A673 (cell line): Measurements from ENCODE around the gene ACACA. TPM values are rescaled to one million over a fixed set of nuclear protein-coding genes. Genes with fewer than 3 reads are reported as not detected.

Source experiments
- BruUV-seq: library from RNA; stranded (reverse); fragments of 400-500 nt; replicated peaks from 2 replicates; lab custom pipeline; 2021; lab: Mats Ljungman, UMichigan
- CTCF ChIA-PET: fragments of 300-600 bp; sonication (Branson Sonifier 250); formaldehyde crosslinking; loops from one replicate; lab custom pipeline; 2022; ENCODE audit warnings: antibody characterized with exemption; lab: Charles Lee
- POLR2A ChIA-PET: fragments of 300-600 bp; sonication (Branson Sonifier 250); formaldehyde crosslinking; loops from one replicate; lab custom pipeline; 2022; ENCODE audit warnings: antibody characterized with exemption; ENCODE audit not compliant: low non-redundant PET; lab: Charles Lee
- DNase-seq: peaks from one replicate; pipeline ENCODE4 v3.0.0-alpha.2; 2015; ENCODE audit warnings: low spot score
- H3K27ac ChIP-seq: fragments of 200-600 bp; sonication (generic); 2 replicates; pipeline ENCODE4 v1.5.1; 2016; ENCODE audit warnings: mixed run types, low read depth, mild to moderate bottlenecking, mixed read lengths, antibody characterized with exemption, low read length; ENCODE audit not compliant: poor library complexity, severe bottlenecking
- H3K27me3 ChIP-seq: fragments of 200-600 bp; sonication (generic); replicated peaks from 2 replicates; pipeline ENCODE4 v1.6.1; 2017; ENCODE audit warnings: mixed run types, low read depth, mild to moderate bottlenecking, mixed read lengths, antibody characterized with exemption, low read length; ENCODE audit not compliant: insufficient read depth, poor library complexity
- H3K36me3 ChIP-seq: fragments of 200-600 bp; sonication (generic); 2 replicates; pipeline ENCODE4 v1.6.1; 2016; ENCODE audit warnings: mixed run types, mild to moderate bottlenecking, mixed read lengths, antibody characterized with exemption, low read length; ENCODE audit not compliant: insufficient read depth, poor library complexity, severe bottlenecking
- H3K4me1 ChIP-seq: fragments of 200-600 bp; sonication (generic); 2 replicates; pipeline ENCODE4 v1.6.1; 2017; ENCODE audit warnings: mixed run types, mild to moderate bottlenecking, mixed read lengths, antibody characterized with exemption, low read length; ENCODE audit not compliant: insufficient read depth, poor library complexity, severe bottlenecking
- H3K4me3 ChIP-seq: fragments of 200-600 bp; sonication (generic); 2 replicates; pipeline ENCODE4 v1.5.1; 2016; ENCODE audit warnings: low read depth, mixed run types, mild to moderate bottlenecking, mixed read lengths, low read length; ENCODE audit not compliant: poor library complexity, severe bottlenecking
- H3K9me3 ChIP-seq: fragments of 200-600 bp; sonication (generic); 2 replicates; pipeline ENCODE4 v1.6.1; 2016; ENCODE audit warnings: mixed run types, low read depth, mild to moderate bottlenecking, mixed read lengths, antibody characterized with exemption, low read length; ENCODE audit not compliant: poor library complexity, severe bottlenecking
- EZH2 ChIP-seq: fragments of 200-600 bp; sonication (generic); IDR thresholded peaks from 2 replicates; pipeline ENCODE4 v1.6.1; 2017; ENCODE audit warnings: borderline replicate concordance, low read depth, mild to moderate bottlenecking, mixed read lengths, antibody characterized with exemption, low read length; ENCODE audit not compliant: poor library complexity, severe bottlenecking
- intact Hi-C: fragments of 100-400 bp; cut with micrococcal nuclease; formaldehyde crosslinking; loops from one replicate; pipeline ENCODE4 v1.10.0; 2022; ENCODE audit not compliant: unreplicated experiment
- total RNA-seq: library from RNA; stranded (reverse); gene quantifications from 2 replicates; pipeline ENCODE4 v1.2.3, GENCODE V29; 2021
- TF ChIP-seq, protein P1 (sequence below): fragments of 300-800, 200-600 bp; sonication (generic); conservative IDR thresholded peaks from 2 replicates; pipeline ENCODE4 v1.5.1; 2017; ENCODE audit warnings: low read depth, mild to moderate bottlenecking, antibody characterized with exemption, low read length, moderate library complexity, mixed read lengths

The ACACA gene
- total RNA-seq, 1 experiment from 2014 or later: 68.3 TPM

- POLR2A ChIA-PET: no interaction called here
Measured at GRCh38 chr17:37086334-37086733, 320.3 kb downstream of the ACACA start.

GRCh38 chr17:37084372-37084771, 322.3 kb downstream of the ACACA start:
- Histone ChIP-seq H3K4me3 (no peak overlapping the region), H3K36me3 (peaks cover 2% of the 10 kb centered on the region), H3K27me3 (no peaks in the 10 kb centered on the region), H3K9me3 (no peaks in the 10 kb centered on the region), H3K27ac (no peak overlapping the region), H3K4me1 (no peaks in the 10 kb centered on the region)
- intact Hi-C loops: no loop called here
- no peak for DNase-seq
- no TSS peak for BruUV-seq
- POLR2A ChIA-PET: no interaction called here
- TF ChIP-seq, protein P1, sequence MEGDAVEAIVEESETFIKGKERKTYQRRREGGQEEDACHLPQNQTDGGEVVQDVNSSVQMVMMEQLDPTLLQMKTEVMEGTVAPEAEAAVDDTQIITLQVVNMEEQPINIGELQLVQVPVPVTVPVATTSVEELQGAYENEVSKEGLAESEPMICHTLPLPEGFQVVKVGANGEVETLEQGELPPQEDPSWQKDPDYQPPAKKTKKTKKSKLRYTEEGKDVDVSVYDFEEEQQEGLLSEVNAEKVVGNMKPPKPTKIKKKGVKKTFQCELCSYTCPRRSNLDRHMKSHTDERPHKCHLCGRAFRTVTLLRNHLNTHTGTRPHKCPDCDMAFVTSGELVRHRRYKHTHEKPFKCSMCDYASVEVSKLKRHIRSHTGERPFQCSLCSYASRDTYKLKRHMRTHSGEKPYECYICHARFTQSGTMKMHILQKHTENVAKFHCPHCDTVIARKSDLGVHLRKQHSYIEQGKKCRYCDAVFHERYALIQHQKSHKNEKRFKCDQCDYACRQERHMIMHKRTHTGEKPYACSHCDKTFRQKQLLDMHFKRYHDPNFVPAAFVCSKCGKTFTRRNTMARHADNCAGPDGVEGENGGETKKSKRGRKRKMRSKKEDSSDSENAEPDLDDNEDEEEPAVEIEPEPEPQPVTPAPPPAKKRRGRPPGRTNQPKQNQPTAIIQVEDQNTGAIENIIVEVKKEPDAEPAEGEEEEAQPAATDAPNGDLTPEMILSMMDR: no peak
- TF ChIP-seq EZH2: no peak
- CTCF ChIA-PET: no interaction called here

More at GRCh38 chr17:37086334-37086733, 320.3 kb downstream of the ACACA start:
- BruUV-seq: no TSS peak
- no peak overlapping the region for H3K4me3 ChIP-seq
- intact Hi-C loops: no loop called here
- no peak for DNase-seq
- H3K4me1 ChIP-seq: no peaks in the 10 kb centered on the region
- H3K27me3 ChIP-seq: no peaks in the 10 kb centered on the region
- no peaks in the 10 kb centered on the region for H3K9me3 ChIP-seq
- H3K36me3 ChIP-seq: peaks cover 2% of the 10 kb centered on the region
- no peak overlapping the region for H3K27ac ChIP-seq
- CTCF ChIA-PET: no interaction called here
- TF ChIP-seq EZH2: no peak
- TF ChIP-seq, protein P1: no peak

- Histone ChIP-seq H3K27me3 (no peaks in the 10 kb centered on the region), H3K4me3 (no peak overlapping the region), H3K9me3 (no peaks in the 10 kb centered on the region), H3K4me1 (no peaks in the 10 kb centered on the region), H3K27ac (no peak overlapping the region), H3K36me3 (peaks cover 2% of the 10 kb centered on the region)
- ChIA-PET CTCF (no interaction called here), POLR2A (no interaction called here)
- TF ChIP-seq, protein P1: no peak
- TF ChIP-seq EZH2: no peak
- no TSS peak for BruUV-seq
- intact Hi-C loops: no loop called here
- no peak for DNase-seq
Measured at GRCh38 chr17:37083456-37083855, 323.2 kb downstream of the ACACA start.
